HG03097 (cell line): ENCODE data around the gene CDH6.

Source experiments
- ATAC-seq: cut with Tn5 transposase; IDR thresholded peaks from one replicate; pipeline ENCODE4 v1.9.1; 2021; ENCODE audit not compliant: unreplicated experiment, low FRiP score

CDH6 gene

GRCh38 chr5:31365776-31366175 is 172.3 kb downstream of the CDH6 start:
- no peak for ATAC-seq

GRCh38 chr5:31366941-31367340 is 173.5 kb downstream of the CDH6 start:
- ATAC-seq = no peak

GRCh38 chr5:31372124-31372523 is 178.6 kb downstream of the CDH6 start:
- no peak for ATAC-seq

- no peak for ATAC-seq
These were observed 182.7 kb downstream of the CDH6 start for GRCh38 chr5:31375999-31376720.

- no peak for ATAC-seq
These were observed 183.9 kb downstream of the CDH6 start for GRCh38 chr5:31377274-31377946.

- no peak for ATAC-seq
These were observed 184.7 kb downstream of the CDH6 start for GRCh38 chr5:31378136-31378535.
